HEK293 (cell line): ENCODE measurements around the gene ZBED4.

Experiments
- ELK4 ChIP-seq: IDR thresholded peaks from 2 replicates; pipeline ENCODE4 v1.6.1; 2011; ENCODE audit warnings: mild to moderate bottlenecking, low read depth, low read length, borderline replicate concordance
- GLIS2 ChIP-seq: fragments of 450-650 bp; formaldehyde crosslinking; IDR thresholded peaks from 2 replicates; pipeline ENCODE4 v1.5.1; 2016; ENCODE audit warnings: missing biosample characterization, missing genetic modification characterization
- MZF1 ChIP-seq: fragments of 450-650 bp; formaldehyde crosslinking; IDR thresholded peaks from 2 replicates; pipeline ENCODE4 v1.5.1; 2017; ENCODE audit warnings: missing biosample characterization, missing genetic modification characterization, borderline replicate concordance
- SETDB1 ChIP-seq: IDR thresholded peaks from one replicate; pipeline ENCODE4 v1.6.1; 2017; ENCODE audit warnings: mild to moderate bottlenecking, low read length, moderate library complexity, mixed read lengths; ENCODE audit not compliant: insufficient read length
- ZBTB21 ChIP-seq: fragments of 450-650 bp; formaldehyde crosslinking; IDR thresholded peaks from 2 replicates; pipeline ENCODE4 v1.5.1; 2017; ENCODE audit warnings: missing biosample characterization, missing genetic modification characterization
- ZFP3 ChIP-seq: fragments of 450-650 bp; formaldehyde crosslinking; IDR thresholded peaks from 2 replicates; pipeline ENCODE4 v1.5.1; 2016; ENCODE audit warnings: low read depth, missing biosample characterization, missing genetic modification characterization
- ZIC2 ChIP-seq: fragments of 450-650 bp; formaldehyde crosslinking; IDR thresholded peaks from 2 replicates; pipeline ENCODE4 v1.5.1; 2016; ENCODE audit warnings: missing biosample characterization, missing genetic modification characterization
- ZNF121 ChIP-seq: fragments of 450-650 bp; formaldehyde crosslinking; IDR thresholded peaks from 2 replicates; pipeline ENCODE4 v1.5.1; 2016; ENCODE audit warnings: missing biosample characterization, missing genetic modification characterization
- ZNF157 ChIP-seq: fragments of 450-650 bp; formaldehyde crosslinking; IDR thresholded peaks from 2 replicates; pipeline ENCODE4 v1.5.1; 2016; ENCODE audit warnings: missing biosample characterization, missing genetic modification characterization
- ZNF175 ChIP-seq: fragments of 450-650 bp; formaldehyde crosslinking; IDR thresholded peaks from 2 replicates; pipeline ENCODE4 v1.5.1; 2016; ENCODE audit warnings: missing biosample characterization, missing genetic modification characterization
- ZNF18 ChIP-seq: fragments of 450-650 bp; formaldehyde crosslinking; IDR thresholded peaks from 2 replicates; pipeline ENCODE4 v1.5.1; 2016; ENCODE audit warnings: missing biosample characterization, missing genetic modification characterization
- ZNF184 ChIP-seq: fragments of 450-650 bp; IDR thresholded peaks from 2 replicates; pipeline ENCODE4 v1.5.1; 2018; ENCODE audit warnings: missing biosample characterization, mild to moderate bottlenecking, missing genetic modification characterization
- ZNF223 ChIP-seq: fragments of 450-650 bp; formaldehyde crosslinking; IDR thresholded peaks from 2 replicates; pipeline ENCODE4 v1.5.1; 2016; ENCODE audit warnings: missing biosample characterization, missing genetic modification characterization
- ZNF335 ChIP-seq: fragments of 450-650 bp; formaldehyde crosslinking; conservative IDR thresholded peaks from 2 replicates; pipeline ENCODE4 v1.5.1; 2016; ENCODE audit warnings: missing biosample characterization, missing genetic modification characterization
- ZNF394 ChIP-seq: fragments of 450-650 bp; formaldehyde crosslinking; IDR thresholded peaks from 2 replicates; pipeline ENCODE4 v1.5.1; 2016; ENCODE audit warnings: missing biosample characterization, missing genetic modification characterization, mild to moderate bottlenecking, moderate library complexity, borderline replicate concordance
- ZNF433 ChIP-seq: fragments of 450-650 bp; formaldehyde crosslinking; IDR thresholded peaks from 2 replicates; pipeline ENCODE4 v1.5.1; 2016; ENCODE audit warnings: missing biosample characterization, missing genetic modification characterization, low read depth
- ZNF48 ChIP-seq: fragments of 450-650 bp; formaldehyde crosslinking; IDR thresholded peaks from 2 replicates; pipeline ENCODE4 v1.5.1; 2016; ENCODE audit warnings: missing biosample characterization, missing genetic modification characterization
- ZNF529 ChIP-seq: fragments of 450-650 bp; formaldehyde crosslinking; IDR thresholded peaks from 2 replicates; pipeline ENCODE4 v1.5.1; 2017; ENCODE audit warnings: missing genetic modification characterization, missing biosample characterization; ENCODE audit not compliant: insufficient replicate concordance
- ZNF549 ChIP-seq: fragments of 450-650 bp; IDR thresholded peaks from 2 replicates; pipeline ENCODE4 v1.5.1; 2018; ENCODE audit warnings: missing biosample characterization, missing genetic modification characterization, mild to moderate bottlenecking, inconsistent platforms, moderate library complexity
- ZNF558 ChIP-seq: fragments of 450-650 bp; formaldehyde crosslinking; IDR thresholded peaks from 2 replicates; pipeline ENCODE4 v1.5.1; 2016; ENCODE audit warnings: missing biosample characterization, missing genetic modification characterization
- ZNF600 ChIP-seq: fragments of 450-650 bp; formaldehyde crosslinking; IDR thresholded peaks from 2 replicates; pipeline ENCODE4 v1.5.1; 2016; ENCODE audit warnings: missing biosample characterization, missing genetic modification characterization
- ZNF629 ChIP-seq: fragments of 450-650 bp; formaldehyde crosslinking; IDR thresholded peaks from 2 replicates; pipeline ENCODE4 v1.5.1; 2017; ENCODE audit warnings: missing biosample characterization, missing genetic modification characterization
- ZNF76 ChIP-seq: fragments of 450-650 bp; formaldehyde crosslinking; IDR thresholded peaks from 2 replicates; pipeline ENCODE4; 2016; ENCODE audit warnings: low read depth, missing biosample characterization, missing genetic modification characterization, borderline replicate concordance
- ZNF785 ChIP-seq: fragments of 450-650 bp; formaldehyde crosslinking; IDR thresholded peaks from 2 replicates; pipeline ENCODE4 v1.5.1; 2016; ENCODE audit warnings: missing biosample characterization, missing genetic modification characterization
- ZNF791 ChIP-seq: fragments of 450-650 bp; formaldehyde crosslinking; IDR thresholded peaks from 2 replicates; pipeline ENCODE4 v1.5.1; 2016; ENCODE audit warnings: missing biosample characterization, missing genetic modification characterization
- ZNF837 ChIP-seq: fragments of 450-650 bp; formaldehyde crosslinking; IDR thresholded peaks from 2 replicates; pipeline ENCODE4 v1.5.1; 2016; ENCODE audit warnings: missing biosample characterization, missing genetic modification characterization
- TF ChIP-seq, protein P1 (sequence below): fragments of 450-650 bp; formaldehyde crosslinking; IDR thresholded peaks from 2 replicates; pipeline ENCODE4 v1.5.1; 2017; ENCODE audit warnings: missing biosample characterization, missing genetic modification characterization
- TF ChIP-seq, protein P2 (sequence below): fragments of 450-650 bp; formaldehyde crosslinking; IDR thresholded peaks from 2 replicates; pipeline ENCODE4 v1.5.1; 2016; ENCODE audit warnings: missing biosample characterization, missing genetic modification characterization, borderline replicate concordance
- TF ChIP-seq, protein P3 (sequence below): fragments of 450-650 bp; formaldehyde crosslinking; IDR thresholded peaks from 2 replicates; pipeline ENCODE4 v1.5.1; 2016; ENCODE audit warnings: missing biosample characterization, missing genetic modification characterization
- TF ChIP-seq, protein P4 (sequence below): fragments of 450-650 bp; formaldehyde crosslinking; IDR thresholded peaks from 2 replicates; pipeline ENCODE4 v1.5.1; 2016; ENCODE audit warnings: missing biosample characterization, missing genetic modification characterization

ZBED4 gene

DNA sequence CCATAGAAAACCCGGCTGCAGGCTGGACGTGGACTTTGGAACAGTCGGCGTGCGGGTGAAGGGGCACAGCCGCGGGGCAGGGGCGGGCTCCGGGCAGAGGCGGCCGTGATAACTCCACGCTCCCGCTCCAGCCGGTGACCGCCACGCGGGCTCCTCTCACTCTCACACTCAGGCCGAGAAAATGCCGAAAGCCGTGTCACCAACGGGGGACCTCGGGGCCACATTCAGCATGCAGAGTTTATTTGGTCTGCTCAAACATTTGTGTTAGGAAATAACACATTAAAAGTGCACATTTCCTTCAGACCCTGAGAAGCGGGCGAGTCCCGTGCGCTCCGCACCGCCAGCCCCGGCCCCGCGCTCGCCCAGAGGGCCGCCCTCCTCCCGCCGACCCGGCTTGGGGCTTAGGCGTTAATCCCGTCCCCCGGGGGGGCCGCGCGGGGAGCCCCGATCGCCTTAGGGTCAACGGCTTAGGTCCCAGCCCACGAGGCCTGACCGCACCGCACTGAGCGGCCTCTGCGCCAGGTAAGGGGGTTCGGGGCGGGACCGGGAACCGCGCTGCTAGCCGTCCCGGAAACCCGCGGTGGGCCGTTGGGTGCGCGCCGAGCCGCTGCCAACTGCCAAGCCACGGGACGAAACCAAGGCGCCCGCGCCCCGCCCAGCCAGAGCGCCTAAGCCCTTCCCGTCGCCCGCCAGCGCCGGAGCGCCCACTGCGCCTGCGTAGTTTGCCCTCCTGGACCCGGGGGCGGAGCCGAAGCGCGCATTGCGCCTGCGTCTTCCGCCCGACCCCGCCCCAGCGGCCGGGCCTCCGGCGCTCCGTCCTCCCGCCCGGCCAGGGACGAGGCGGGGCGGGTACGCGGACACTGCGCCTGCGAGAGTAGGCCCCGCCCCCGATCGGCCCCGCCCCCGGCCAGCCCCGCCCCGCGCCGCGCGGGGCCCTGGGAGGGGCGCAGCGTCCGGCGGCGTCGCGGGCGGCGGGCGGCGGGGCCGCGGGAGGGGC, at the start of gene ZBED4 (continued):
- TF ChIP-seq ZNF394 (tag by site-specific recombination), result 0 out of 2 replicates have a peak, but pooled peaks have one; percentile 14
- peak; percentile 89 for TF ChIP-seq ZIC2 (tag by site-specific recombination)
- no peak for TF ChIP-seq ZNF121 (tag by site-specific recombination)
- no peak for TF ChIP-seq ZNF791 (tag by site-specific recombination)
- TF ChIP-seq, protein P1, sequence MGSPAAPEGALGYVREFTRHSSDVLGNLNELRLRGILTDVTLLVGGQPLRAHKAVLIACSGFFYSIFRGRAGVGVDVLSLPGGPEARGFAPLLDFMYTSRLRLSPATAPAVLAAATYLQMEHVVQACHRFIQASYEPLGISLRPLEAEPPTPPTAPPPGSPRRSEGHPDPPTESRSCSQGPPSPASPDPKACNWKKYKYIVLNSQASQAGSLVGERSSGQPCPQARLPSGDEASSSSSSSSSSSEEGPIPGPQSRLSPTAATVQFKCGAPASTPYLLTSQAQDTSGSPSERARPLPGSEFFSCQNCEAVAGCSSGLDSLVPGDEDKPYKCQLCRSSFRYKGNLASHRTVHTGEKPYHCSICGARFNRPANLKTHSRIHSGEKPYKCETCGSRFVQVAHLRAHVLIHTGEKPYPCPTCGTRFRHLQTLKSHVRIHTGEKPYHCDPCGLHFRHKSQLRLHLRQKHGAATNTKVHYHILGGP (tag by site-specific recombination), result no peak
- TF ChIP-seq ELK4, result no peak
- TF ChIP-seq ZNF48 (tag by site-specific recombination), result no peak
- peak; percentile 72; the same call in 1 of the 2 replicates for TF ChIP-seq ZNF76 (tag by site-specific recombination)
- no peak for TF ChIP-seq MZF1 (tag by site-specific recombination)
- no peak for TF ChIP-seq SETDB1
- no peak for TF ChIP-seq ZNF157 (tag by site-specific recombination)
- TF ChIP-seq ZNF529 (tag by site-specific recombination), result no peak
- TF ChIP-seq ZNF184, result no peak
- TF ChIP-seq ZNF335 (tag by site-specific recombination), result peak; percentile 81
- TF ChIP-seq, protein P2, sequence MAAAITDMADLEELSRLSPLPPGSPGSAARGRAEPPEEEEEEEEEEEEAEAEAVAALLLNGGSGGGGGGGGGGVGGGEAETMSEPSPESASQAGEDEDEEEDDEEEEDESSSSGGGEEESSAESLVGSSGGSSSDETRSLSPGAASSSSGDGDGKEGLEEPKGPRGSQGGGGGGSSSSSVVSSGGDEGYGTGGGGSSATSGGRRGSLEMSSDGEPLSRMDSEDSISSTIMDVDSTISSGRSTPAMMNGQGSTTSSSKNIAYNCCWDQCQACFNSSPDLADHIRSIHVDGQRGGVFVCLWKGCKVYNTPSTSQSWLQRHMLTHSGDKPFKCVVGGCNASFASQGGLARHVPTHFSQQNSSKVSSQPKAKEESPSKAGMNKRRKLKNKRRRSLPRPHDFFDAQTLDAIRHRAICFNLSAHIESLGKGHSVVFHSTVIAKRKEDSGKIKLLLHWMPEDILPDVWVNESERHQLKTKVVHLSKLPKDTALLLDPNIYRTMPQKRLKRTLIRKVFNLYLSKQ (tag by site-specific recombination), result no peak
- no peak for TF ChIP-seq ZNF223 (tag by site-specific recombination)
- no peak for TF ChIP-seq ZNF433
- TF ChIP-seq ZNF785 (tag by site-specific recombination), result 0 out of 2 replicates have a peak, but pooled peaks have one; percentile 35
- no peak for TF ChIP-seq ZNF558 (tag by site-specific recombination)
- no peak for TF ChIP-seq ZBTB21 (tag by site-specific recombination)
- TF ChIP-seq, protein P3, sequence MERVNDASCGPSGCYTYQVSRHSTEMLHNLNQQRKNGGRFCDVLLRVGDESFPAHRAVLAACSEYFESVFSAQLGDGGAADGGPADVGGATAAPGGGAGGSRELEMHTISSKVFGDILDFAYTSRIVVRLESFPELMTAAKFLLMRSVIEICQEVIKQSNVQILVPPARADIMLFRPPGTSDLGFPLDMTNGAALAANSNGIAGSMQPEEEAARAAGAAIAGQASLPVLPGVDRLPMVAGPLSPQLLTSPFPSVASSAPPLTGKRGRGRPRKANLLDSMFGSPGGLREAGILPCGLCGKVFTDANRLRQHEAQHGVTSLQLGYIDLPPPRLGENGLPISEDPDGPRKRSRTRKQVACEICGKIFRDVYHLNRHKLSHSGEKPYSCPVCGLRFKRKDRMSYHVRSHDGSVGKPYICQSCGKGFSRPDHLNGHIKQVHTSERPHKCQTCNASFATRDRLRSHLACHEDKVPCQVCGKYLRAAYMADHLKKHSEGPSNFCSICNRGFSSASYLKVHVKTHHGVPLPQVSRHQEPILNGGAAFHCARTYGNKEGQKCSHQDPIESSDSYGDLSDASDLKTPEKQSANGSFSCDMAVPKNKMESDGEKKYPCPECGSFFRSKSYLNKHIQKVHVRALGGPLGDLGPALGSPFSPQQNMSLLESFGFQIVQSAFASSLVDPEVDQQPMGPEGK, result peak; percentile 97
- no peak for TF ChIP-seq ZNF549 (tag by site-specific recombination)
- TF ChIP-seq ZNF837 (tag by site-specific recombination), result no peak
- TF ChIP-seq ZNF18 (tag by site-specific recombination), result no peak
- peak; percentile 72; the same call in 1 of the 2 replicates for TF ChIP-seq ZNF629
- no peak; the same call in 1 of the 2 replicates for TF ChIP-seq ZNF600 (tag by site-specific recombination)
- TF ChIP-seq GLIS2 (tag by site-specific recombination), result peak; percentile 95
- no peak for TF ChIP-seq ZNF175 (tag by site-specific recombination)
- TF ChIP-seq, protein P4, sequence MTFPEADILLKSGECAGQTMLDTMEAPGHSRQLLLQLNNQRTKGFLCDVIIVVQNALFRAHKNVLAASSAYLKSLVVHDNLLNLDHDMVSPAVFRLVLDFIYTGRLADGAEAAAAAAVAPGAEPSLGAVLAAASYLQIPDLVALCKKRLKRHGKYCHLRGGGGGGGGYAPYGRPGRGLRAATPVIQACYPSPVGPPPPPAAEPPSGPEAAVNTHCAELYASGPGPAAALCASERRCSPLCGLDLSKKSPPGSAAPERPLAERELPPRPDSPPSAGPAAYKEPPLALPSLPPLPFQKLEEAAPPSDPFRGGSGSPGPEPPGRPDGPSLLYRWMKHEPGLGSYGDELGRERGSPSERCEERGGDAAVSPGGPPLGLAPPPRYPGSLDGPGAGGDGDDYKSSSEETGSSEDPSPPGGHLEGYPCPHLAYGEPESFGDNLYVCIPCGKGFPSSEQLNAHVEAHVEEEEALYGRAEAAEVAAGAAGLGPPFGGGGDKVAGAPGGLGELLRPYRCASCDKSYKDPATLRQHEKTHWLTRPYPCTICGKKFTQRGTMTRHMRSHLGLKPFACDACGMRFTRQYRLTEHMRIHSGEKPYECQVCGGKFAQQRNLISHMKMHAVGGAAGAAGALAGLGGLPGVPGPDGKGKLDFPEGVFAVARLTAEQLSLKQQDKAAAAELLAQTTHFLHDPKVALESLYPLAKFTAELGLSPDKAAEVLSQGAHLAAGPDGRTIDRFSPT (tag by site-specific recombination), result peak; percentile 90
- TF ChIP-seq ZFP3, result no peak
